HCT116 (cell line): ENCODE data around the gene RNF113B. TPM values are rescaled to one million over a fixed set of nuclear protein-coding genes. Genes with fewer than 3 reads are reported as not detected.

ENCODE experiments used
- ATAC-seq: fragments of 200-7000 bp; cut with Tn5 transposase; 2 replicates; pipeline ENCODE4 v1.9.1; 2020; ENCODE audit warnings: mild to moderate bottlenecking, moderate library complexity
- BruUV-seq: library from RNA; stranded (reverse); fragments of 400-500 nt; replicated peaks from 2 replicates; lab custom pipeline; 2021; lab: Mats Ljungman, UMichigan
- CTCF ChIA-PET: fragments of 300-600 bp; sonication (Branson Sonifier 250); formaldehyde crosslinking; loops from one replicate; lab custom pipeline; 2021; ENCODE audit warnings: antibody characterized with exemption; lab: Charles Lee
- POLR2A ChIA-PET: fragments of 300-600, 350-600 bp; sonication (Branson Sonifier 250); formaldehyde crosslinking; loops from one replicate; lab custom pipeline; 2021; ENCODE audit warnings: antibody characterized with exemption; lab: Charles Lee
- RAD21 ChIA-PET, 2 experiments: fragments of 300-600 bp; sonication (Branson Sonifier 250); formaldehyde crosslinking; loops; one replicate each; lab custom pipeline; 2023; ENCODE audit warnings: low total read pairs in 2 of 2; ENCODE audit not compliant: uncharacterized antibody in 2 of 2, unreplicated experiment in 2 of 2, low non-redundant PET in 1 of 2; lab: Charles Lee
- DNase-seq: peaks from one replicate; pipeline ENCODE4 v3.0.0-alpha.2; 2010; ENCODE audit warnings: low read depth, low spot score
- H2AFZ ChIP-seq: fragments of 200-600 bp; shearing (Covaris generic), sonication (generic); 2 replicates; pipeline ENCODE4 v1.6.1; 2017; ENCODE audit warnings: low read depth, mixed run types, mixed read lengths, antibody characterized with exemption, low read length; ENCODE audit not compliant: poor library complexity, severe bottlenecking
- H3K27ac ChIP-seq: 2 replicates; pipeline ENCODE4 v1.5.1; 2012; ENCODE audit warnings: low read depth, low read length
- H3K27me3 ChIP-seq: fragments of 200-600 bp; sonication (generic); 2 replicates; pipeline ENCODE4 v1.6.1; 2016; ENCODE audit warnings: mixed run types, low read length, mixed read lengths; ENCODE audit not compliant: insufficient read depth
- H3K36me3 ChIP-seq, 2 experiments: fragments of 200-500 bp in 1 of 2; fragments of 200-600 bp in 1 of 2; sonication (Bioruptor generic) in 1 of 2; sonication (generic) in 1 of 2; 2 replicates each; pipeline versions ENCODE4 v1.5.1 to v1.6.1; 2014 to 2016; ENCODE audit warnings: low read length in 2 of 2, inconsistent platforms in 1 of 2, mixed read lengths in 1 of 2, mixed run types in 1 of 2; ENCODE audit not compliant: insufficient read depth in 2 of 2, control insufficient read depth in 1 of 2
- H3K4me1 ChIP-seq, 2 experiments: fragments of 200-600 bp in 1 of 2; sonication (generic) in 1 of 2; 2 replicates each; pipeline versions ENCODE4 v1.5.1 to v1.6.1; 2012 to 2017; ENCODE audit warnings: low read length in 2 of 2, inconsistent platforms in 1 of 2, mild to moderate bottlenecking in 1 of 2, mixed read lengths in 1 of 2, mixed run types in 1 of 2, moderate library complexity in 1 of 2; ENCODE audit not compliant: insufficient read depth in 2 of 2, control insufficient read depth in 1 of 2
- H3K4me2 ChIP-seq: fragments of 200-600 bp; sonication (generic); 2 replicates; pipeline ENCODE4 v1.6.1; 2017; ENCODE audit warnings: mixed run types, low read length, mixed read lengths
- H3K4me3 ChIP-seq, 2 experiments: fragments of 200-600 bp in 1 of 2; sonication (generic) in 1 of 2; replicated peaks in 1 of 2; 2 replicates each; pipeline ENCODE4 v1.5.1; 2011 to 2016; ENCODE audit warnings: low read length in 2 of 2, control low read depth in 1 of 2, low read depth in 1 of 2, mild to moderate bottlenecking in 1 of 2, mixed read lengths in 1 of 2, mixed run types in 1 of 2
- H3K79me2 ChIP-seq: fragments of 200-600 bp; sonication (generic); 2 replicates; pipeline ENCODE4 v1.6.1; 2017; ENCODE audit warnings: mild to moderate bottlenecking, mixed run types, low read length, moderate library complexity, mixed read lengths; ENCODE audit not compliant: insufficient read depth
- H3K9ac ChIP-seq: fragments of 200-600 bp; sonication (generic); 2 replicates; pipeline ENCODE4 v1.6.1; 2016; ENCODE audit warnings: low read length, mixed read lengths
- H3K9me2 ChIP-seq: fragments of 200-600 bp; sonication (generic), shearing (Covaris generic); 2 replicates; pipeline ENCODE4 v1.6.1; 2017; ENCODE audit warnings: mixed run types, mild to moderate bottlenecking, moderate library complexity; ENCODE audit not compliant: insufficient read depth
- H3K9me3 ChIP-seq, 2 experiments: fragments of 200-500 bp in 1 of 2; fragments of 200-600 bp in 1 of 2; sonication (Bioruptor generic) in 1 of 2; sonication (generic) in 1 of 2; 2 replicates each; pipeline ENCODE4 v1.6.1; 2014 to 2017; ENCODE audit warnings: low read length in 2 of 2, mixed read lengths in 2 of 2, inconsistent platforms in 1 of 2, low read depth in 1 of 2, mild to moderate bottlenecking in 1 of 2, mixed run types in 1 of 2, moderate library complexity in 1 of 2; ENCODE audit not compliant: control insufficient read depth in 1 of 2, insufficient read depth in 1 of 2
- H4K20me1 ChIP-seq: fragments of 200-600 bp; sonication (generic), shearing (Covaris generic); 2 replicates; pipeline ENCODE4 v1.6.1; 2017; ENCODE audit warnings: mixed run types, mild to moderate bottlenecking, moderate library complexity; ENCODE audit not compliant: insufficient read depth
- CTCF ChIP-seq, 3 experiments: fragments of 200-600 bp in 1 of 3; sonication (generic) in 1 of 3; IDR thresholded peaks in 2 of 3; conservative IDR thresholded peaks in 1 of 3; 2 replicates each; pipeline ENCODE4 v1.5.1; 2012 to 2017; ENCODE audit warnings: low read depth in 2 of 3, low read length in 2 of 3, antibody characterized with exemption in 1 of 3, borderline replicate concordance in 1 of 3, control low read depth in 1 of 3, mild to moderate bottlenecking in 1 of 3, mixed read lengths in 1 of 3, mixed run types in 1 of 3, moderate library complexity in 1 of 3; ENCODE audit not compliant: insufficient read depth in 1 of 3
- ELF1 ChIP-seq: IDR thresholded peaks from 2 replicates; pipeline ENCODE4 v1.6.1; 2012; ENCODE audit warnings: low read depth, borderline replicate concordance
- FOSL1 ChIP-seq: IDR thresholded peaks from 2 replicates; pipeline ENCODE4 v1.6.1; 2012; ENCODE audit warnings: low read depth
- MAX ChIP-seq: IDR thresholded peaks from 2 replicates; pipeline ENCODE4 v1.6.1; 2012
- POLR2A ChIP-seq: IDR thresholded peaks from 2 replicates; pipeline ENCODE4 v1.7.0; 2011; ENCODE audit warnings: borderline replicate concordance; ENCODE audit not compliant: insufficient read depth, insufficient read length; ENCODE audit errors: extremely low read depth
- ZFX ChIP-seq: fragments of 450-650 bp; IDR thresholded peaks from 2 replicates; pipeline ENCODE4 v1.6.1; 2017
- ZNF274 ChIP-seq: fragments of 200-500 bp; sonication (Bioruptor generic); IDR thresholded peaks from 2 replicates; pipeline ENCODE4 v1.6.1; 2014; ENCODE audit warnings: mild to moderate bottlenecking, low read depth, low read length, inconsistent platforms
- intact Hi-C: fragments of 100-400 bp; cut with micrococcal nuclease; formaldehyde crosslinking; loops from 2 replicates; pipeline ENCODE4 v1.10.0; 2022
- total RNA-seq: library from RNA; stranded (reverse); gene quantifications from one replicate; pipeline ENCODE4 v1.2.1, GENCODE V29; 2021; ENCODE audit not compliant: unreplicated experiment

RNF113B gene
- total RNA-seq, 1 experiment from 2014 or later: not detected

GRCh38 chr13:98181111-98181815 is 4.2 kb upstream of the RNF113B start:
- no peak overlapping the region for H3K4me3 ChIP-seq

More at GRCh38 chr13:98181111-98181815, 4.2 kb upstream of the RNF113B start:
- Histone ChIP-seq H3K27me3 (no peaks in the 10 kb centered on the region), H3K79me2 (no peaks in the 10 kb centered on the region), H4K20me1 (no peaks in the 10 kb centered on the region), H3K36me3 (no peaks in the 10 kb centered on the region), H2AFZ (no peak overlapping the region), H3K9me3 (no peaks in the 10 kb centered on the region), H3K9ac (no peak overlapping the region), H3K27ac (no peak overlapping the region), H3K4me2 (no peak overlapping the region), H3K4me1 (no peaks in the 10 kb centered on the region), H3K9me2 (no peaks in the 10 kb centered on the region)
- BruUV-seq: no TSS peak
- ATAC-seq (no peak), DNase-seq (no peak)
- intact Hi-C loops: no loop called here
- TF ChIP-seq POLR2A (no peak), ZFX (no peak), ZNF274 (no peak), FOSL1 (no peak), MAX (no peak), CTCF (IDR thresholded peaks at IDR 0.05 in 2 of 3, conservative IDR thresholded peaks at IDR 0.05 in 1 of 3; ENCODE audit: borderline replicate concordance in 1 of 3, insufficient read depth in 1 of 3, low read depth in 2 of 3, low read length in 2 of 3) (no peak), ELF1 (no peak)
- ChIA-PET RAD21 (no interaction called here), POLR2A (no interaction called here), CTCF (no interaction called here)
